ENCODE results near the gene SLC48A1.

The SLC48A1 gene

DNA sequence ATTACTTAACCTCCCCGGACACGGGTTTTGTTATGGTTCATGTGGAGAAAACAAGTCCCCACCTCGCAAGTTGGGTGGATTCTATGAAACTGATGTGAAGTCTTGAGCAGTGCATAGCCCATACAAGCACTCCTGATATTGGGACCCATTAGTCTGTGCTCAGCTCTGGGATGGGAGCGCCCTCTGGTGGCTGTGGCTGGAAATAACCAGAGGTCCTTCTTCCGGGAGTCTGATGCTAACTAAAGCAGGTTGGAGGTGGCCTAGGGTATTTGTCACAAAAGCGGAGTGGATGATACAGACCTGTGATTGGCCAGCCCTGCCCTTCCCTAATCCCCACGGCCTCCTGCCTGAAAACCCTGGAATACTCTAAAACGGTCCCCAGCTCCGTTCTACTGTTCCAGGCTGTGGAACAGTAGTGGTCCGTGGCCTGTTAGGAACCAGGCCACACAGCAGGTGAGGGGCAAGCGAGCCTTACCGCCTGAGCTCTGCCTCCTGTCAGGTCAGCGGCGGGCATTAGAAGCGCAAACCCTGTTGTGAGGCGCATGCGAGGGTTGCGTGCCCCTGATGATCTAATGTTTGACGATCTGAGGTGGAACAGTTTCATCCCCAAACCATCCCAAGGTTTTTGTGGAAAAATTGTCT, 6.4 kb downstream of the SLC48A1 start:
- DNase-seq, result peak; percentile 82

DNA sequence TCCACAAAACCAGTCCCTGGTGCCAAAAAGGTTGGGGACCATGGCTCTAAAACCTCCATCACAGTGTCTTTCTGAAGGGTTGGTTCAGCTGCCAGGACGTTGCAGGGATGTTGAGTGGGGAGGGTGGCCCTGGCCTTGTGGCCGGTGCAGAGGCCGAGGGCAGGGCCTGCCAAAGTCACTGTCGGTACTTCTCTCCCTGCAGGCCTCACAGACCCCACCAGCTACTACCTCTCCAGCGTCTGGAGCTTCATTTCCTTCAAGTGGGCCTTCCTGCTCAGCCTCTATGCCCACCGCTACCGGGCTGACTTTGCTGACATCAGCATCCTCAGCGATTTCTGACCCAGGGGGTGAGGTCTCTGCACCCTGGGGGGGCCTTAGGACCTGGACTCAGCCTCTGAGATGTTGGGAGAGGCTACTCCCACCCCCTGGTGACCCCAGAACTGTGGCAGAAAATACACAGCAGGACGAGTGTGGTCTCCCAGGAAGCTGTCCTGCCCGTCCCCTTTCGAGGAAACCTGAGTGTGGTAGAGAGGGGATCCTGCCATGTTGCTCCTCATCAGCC, 7.0 kb downstream of the SLC48A1 start:
- DNase-seq, result no peak

DNA sequence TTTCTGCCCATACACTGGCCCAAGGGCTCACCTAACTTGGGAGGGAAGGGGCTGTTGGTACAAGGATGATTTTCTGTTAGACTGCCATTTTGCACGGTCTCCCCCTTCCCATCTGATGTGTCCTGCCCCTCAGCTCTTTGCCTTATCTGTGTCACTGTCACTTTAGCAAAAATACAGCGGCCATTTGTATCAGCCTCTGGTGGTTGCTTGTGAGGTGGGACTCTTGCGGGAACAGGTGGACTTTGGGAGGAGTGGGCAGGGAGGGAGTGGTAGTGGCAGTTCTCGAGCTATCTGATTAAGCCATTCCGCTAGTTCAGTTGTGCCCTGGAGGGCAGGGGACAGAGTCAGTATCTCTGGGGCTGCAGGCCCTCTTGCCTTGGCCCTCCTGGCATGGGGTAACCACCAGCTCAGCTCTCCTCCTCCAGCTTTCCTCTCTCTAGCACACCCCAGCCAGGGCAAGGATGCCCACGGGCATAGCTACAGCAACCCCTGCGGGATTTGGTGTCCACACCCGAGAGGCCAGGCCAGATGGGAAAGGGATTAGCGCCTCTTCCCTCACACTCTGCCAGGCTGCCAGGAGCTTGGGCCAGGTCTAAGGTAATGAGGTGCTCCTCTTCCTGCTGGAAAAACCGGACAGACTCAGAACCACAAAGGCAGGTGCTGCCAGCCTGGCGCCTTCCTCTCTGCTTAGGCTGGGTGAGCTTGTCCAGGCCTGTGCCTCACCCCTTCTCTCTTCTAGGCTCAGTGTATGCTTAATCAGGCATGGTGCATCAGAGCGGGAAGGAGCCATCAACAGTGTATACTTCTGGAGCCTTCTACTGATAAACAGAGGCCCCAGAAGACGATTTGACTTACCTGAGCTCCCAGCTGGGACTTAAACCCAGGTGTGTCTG, 8.7 kb downstream of the SLC48A1 start:
- no peak for DNase-seq

DNA sequence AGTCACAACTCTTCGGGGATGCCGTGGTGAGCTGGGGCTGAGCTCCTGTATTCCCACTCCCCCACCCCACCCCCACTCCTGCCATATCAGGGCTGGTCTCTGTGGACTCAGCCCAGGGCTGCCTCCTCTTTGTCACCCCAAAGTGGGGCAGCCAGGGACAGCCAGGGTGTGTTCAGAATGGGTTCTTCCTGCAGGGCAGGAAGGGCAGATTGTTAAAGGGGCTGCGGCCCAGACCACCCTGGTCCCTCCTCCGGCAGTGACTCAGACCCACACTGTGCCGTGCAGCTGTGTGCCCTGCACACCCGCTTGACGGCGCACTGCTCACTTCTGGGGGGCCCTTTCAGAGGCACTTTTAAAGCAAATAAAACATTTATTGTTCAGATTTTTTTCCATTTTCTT, 9.3 kb downstream of the SLC48A1 start:
- no peak for DNase-seq

DNA sequence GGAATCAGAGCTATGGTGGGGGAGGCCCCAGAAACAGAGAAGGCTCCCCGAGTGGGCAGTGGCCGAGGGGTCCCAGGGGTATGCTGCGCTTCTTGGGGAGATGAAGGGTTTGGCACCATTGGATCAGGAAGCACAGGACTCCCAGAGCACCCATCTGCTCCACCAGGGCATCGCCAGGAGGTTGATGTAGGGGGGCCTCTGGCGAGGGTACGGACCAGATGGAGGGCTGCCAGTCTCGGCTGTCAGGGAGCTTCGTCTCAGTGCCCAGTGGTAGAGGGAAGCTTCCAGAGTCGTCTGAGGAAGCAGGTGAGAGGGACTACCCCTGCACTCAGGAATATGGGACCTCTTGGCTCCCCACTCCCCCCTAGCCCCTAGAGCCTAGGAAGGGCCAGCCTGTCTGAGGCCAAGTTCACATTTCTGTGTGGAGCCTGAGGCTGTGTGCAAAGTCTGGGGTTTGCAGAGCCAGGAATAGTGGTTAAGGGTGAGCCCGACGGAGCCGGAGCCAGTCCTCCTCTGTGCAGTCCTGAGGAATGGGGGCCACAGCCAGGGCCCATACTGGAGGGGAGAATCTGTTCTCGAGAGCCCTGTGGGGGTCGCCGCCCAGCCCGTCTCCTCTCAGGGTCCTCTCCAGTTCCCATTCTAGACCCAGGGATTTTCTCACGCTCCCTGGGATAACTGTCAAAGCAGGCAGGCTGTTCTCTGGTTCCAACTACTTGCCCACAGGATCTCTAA, 10.2 kb downstream of the SLC48A1 start:
- DNase-seq, result no peak

DNA sequence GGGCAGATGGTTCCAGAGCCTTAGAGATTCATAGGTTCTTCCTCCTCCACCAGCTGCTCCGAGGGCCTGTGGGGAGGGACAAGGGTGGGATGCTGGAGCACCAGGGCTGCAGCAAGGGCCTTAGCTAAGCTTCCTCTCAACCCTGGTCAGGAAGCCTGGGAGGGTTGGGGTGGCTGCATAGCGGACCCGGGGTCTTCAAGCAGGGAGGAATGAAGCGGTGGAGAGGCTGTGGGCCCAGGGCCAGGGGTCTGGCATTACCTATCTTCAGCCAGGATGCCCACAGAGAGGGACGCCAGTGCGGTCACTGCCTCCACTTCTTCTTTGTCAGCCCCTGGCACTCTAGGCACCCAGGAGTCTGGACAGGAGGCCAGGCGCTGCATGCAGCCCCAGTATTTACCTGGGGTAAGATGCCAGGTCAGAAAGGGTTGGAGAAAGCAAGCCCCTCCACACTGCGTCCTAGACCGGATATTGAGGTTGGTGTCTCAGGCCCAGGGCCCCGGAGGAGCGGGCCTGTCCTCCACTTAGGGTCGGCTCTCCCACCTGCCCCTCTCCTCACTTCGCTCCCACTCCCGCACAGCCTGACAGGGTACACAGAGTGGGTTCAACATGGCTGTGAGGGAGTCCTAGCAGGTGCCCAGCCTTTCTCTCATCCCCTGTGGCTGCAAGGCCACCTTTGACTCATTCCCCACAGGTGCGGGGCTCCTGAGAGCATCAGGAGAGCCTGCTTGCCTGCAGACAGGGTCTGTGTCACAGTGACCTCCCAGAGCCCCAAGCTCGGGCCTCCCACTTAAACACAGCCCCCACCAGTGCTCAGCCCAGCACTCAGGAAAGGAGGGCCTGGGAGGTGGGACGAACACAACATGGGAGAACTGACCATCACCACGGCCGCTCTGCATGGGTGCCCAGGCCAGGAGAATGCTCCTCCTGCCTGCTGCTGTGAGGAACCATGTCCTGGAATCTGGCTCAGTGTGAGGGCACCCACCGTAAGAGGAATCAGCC, 11.1 kb downstream of the SLC48A1 start:
- DNase-seq, result no peak

DNA sequence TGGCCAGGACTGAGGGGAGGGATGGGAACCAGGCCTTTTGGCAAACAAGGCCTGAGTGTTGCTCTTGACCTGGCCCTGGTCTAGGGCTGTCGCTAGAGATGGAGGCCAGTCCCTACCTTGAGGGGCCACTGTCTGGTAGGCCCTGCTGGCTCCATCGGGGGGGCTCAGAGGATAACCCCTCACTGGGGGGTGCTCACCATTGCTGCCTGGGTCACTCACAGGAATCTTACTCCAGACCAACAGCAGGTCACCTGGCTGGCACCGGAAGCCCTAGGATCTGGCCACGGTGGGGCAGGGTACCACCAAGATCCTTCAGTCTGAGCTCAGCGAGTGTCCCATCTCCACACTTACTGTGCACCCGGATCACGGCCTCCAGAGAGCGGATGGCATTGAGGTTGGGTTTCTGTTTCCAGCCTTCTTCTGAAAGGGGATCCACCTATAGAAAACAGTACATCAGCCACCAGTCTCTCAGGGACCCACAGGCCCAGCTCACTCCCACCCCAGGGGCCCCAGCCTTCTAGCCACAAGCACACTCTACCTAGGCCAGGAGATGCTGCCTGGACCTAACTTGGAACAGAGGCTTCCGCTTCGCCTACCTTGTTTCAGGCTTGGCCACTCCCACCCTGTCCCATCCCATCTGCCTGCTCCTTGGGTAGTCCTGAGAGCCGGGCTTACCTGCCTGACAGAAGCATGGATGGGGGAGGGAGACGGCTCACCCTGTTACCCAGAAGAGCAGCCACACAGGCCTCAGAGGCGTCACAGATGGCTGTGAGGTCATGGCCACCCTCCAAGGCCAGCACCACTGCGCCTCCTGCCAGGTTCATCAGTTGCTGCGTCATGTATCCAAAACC, 12.2 kb downstream of the SLC48A1 start:
- DNase-seq, result peak; percentile 15

DNA sequence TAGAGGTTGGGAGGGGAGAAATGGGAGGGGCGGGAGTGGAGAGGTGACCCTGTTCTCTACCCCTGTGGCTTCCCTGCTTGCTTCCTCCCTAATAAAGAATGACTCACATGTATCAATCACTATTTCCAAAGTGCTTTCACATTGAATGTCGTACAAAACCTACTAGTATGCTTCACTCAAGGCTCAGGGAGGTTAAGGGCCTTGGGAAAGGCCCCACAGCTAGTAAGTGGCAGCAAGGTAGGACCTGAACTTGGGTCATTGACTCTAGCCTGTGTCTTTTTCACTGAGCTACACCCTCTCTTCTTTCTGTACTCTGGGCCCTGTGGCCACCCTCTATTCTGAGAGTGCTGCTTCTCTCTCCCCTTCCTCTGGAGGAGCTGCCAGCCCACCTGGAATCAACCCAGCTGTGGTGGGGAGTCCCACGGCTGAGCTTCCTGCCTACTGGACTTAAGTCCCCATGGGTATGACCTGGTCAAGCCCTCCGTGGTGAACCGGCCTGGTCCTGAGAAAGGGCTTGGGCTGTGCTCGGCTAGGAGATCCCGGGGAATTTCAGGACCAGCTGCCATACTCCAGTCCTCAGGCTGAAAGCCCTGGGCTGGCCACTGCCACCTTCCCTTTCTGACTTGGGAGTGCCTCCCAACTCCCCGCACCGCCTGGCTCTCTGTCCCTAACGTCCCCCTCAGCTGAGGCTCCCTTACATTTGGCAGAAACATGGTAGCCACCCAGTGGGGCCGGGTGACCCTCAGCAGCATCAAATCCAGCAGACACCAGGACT, 13.0 kb downstream of the SLC48A1 start:
- DNase-seq, result no peak

DNA sequence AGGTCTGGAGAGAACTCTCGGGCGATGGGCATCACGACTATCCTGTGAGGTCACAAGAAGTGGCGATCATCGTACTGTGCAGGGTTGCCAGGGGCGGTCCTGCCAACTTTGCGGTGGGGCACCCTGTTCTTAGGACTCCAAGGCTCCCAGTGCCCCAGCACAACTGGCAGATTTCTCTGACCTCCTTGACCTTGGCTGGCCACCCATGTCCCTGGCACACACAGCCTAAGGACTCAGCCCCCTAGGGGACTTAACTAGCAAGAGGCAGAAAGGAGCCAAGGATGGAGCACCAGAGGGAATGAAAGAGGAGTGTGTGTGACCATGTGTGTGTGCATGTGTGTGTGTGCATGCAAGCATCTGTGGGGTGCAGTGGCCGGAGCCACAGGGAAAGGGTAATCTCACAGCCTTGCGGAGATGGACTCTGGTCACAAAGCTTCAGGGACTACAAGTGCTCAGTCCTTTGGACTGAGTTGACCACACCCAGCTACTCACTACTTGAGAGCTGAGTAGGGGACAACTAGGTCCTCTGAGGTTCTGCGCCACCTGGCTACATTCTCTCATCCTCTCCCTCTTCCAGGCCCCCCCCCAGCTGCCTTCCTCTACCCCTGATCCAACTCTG, 13.7 kb downstream of the SLC48A1 start:
- DNase-seq, result no peak

DNA sequence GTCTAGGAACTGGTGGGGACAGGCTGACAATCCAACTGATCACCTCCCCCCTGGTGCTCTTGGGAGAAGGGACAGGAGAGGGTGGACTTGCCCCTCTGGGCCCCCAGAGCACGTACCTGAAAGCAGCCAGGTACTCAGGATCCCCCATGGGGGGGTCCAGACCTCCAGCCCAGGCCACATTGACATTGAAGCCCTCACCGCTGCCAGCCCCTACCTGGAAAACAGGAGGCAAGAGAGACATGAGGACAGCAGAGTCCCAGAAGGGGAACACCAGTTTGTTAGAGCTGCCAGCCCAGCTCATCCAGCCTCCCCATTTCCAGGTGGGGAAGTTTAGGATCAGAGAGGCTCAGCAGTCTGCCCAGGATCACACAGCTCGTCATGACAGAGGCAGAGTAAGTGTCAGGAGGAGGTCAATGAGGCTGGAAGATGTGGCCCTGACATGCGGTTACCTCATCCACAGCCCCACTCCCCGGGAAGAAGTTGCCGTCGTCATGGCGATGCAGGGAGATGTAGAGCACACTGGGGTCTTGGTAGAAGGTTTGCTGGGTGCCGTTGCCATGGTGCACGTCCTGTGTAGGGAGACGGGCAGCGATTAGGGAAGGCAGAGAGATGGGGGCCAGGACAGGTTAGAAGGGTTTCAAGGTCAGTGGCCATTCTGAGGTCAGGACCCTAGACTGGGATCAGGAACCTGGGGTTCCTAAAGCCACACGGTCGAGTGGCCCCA, 14.7 kb downstream of the SLC48A1 start:
- no peak for DNase-seq

DNA sequence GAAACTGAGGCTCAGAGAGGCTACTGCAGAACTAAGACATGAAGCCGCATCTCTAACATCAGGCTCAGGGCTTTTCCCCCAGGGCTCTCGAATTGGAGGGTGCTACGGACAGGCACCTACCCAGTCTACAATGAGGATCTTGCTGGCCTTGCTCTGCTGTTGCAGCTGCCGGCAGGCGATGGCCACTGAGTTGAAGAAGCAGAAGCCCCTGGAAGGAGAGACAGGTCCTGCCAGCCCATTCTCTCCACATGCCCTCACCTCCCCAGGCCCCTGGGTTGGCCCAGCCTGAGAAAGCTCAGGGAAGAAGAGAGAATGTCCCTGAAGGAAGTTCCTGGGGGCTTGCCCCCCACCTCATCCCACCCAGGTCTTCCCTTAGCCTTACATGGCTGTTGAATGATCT, 16.1 kb downstream of the SLC48A1 start:
- DNase-seq, result no peak

DNA sequence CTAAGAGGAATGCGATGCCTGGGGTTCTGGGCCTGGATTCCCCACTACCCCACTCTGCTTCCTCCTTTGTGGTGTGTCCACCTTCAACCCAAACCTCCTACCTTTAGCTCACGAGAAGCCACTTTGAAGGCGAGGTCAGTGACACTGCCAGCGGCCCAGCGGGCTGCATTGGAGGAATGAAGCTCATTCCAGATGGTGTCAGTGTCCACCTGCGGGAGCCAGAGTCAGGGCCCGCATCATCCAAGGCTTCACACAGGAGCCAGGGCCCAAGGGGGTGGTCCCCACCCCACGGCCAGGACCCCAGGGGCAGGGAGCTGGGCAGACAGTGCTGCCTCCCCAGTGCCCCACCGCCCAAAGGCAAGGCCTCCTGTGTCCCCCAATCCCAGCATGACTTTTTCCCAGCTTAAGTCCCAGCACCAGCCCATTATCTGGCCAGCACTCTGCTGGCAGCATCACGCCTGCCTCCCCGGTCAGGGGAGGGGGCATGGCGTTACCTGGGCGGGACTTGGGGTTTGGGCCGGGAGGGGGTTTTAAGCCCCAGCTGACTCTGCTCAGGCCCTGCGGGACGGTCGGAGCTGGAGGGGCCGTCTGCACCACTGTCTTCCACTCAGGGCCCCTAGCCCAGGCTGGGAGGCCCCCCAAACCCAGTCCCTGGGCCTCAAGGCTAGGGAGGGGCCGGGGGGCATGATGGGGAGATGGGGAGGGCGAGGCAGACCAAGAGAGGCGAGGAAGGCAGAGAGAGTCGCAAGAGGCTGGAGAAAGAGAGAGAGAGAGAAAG, 16.9 kb downstream of the SLC48A1 start:
- DNase-seq, result no peak

DNA sequence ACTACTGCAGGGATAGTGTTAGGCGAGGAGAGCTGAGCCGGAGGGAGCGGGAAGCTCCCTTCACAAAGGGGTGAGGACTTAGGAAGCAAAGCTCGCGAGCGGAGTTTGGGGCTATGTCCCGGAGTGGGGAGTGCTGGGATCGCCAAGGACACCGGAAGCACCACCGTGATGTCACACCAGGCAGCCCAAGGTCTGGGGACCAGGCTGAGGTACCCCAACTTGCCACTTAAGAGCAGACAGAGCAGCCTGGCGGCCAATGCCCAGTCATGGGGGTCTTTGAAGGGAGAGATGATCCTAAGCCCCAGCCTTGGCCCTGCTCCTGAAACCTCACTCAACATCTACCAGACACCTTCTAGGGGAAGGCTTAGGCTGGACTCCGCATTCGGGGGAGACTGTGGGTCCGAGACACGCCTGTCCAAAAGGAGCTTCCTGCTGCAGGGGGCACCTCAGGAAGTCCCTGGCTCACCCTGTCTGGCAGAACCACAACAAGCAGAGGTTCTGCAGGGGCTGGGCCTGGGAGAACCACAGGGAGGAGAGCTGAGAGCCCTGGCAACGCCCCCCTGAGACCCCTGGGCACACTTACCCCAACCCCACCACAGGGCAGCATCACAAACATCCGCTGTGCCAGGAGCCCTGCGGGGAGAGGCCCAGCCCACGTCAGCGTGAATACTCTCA, 17.8 kb downstream of the SLC48A1 start:
- no peak for DNase-seq

DNA sequence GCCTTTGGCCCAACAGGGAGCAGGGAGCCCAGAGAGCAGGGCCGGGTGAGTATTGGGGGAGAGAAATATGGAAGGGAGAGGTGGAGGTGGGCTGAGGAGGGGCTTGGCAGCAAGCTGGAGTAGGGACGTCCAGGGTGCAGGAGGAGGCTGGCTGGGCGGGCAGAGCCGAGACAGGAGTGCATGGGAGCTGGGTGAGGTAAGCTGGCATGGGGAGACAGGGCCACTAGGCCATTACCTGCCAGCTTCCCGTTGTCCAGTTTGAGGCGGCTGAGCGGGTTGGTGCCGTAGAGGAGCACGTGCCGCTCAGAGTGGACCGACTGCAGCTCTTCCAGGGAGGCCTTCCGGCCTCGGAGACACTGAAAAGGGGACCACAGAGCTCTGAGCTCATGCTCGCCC, 18.3 kb downstream of the SLC48A1 start:
- DNase-seq, result no peak

DNA sequence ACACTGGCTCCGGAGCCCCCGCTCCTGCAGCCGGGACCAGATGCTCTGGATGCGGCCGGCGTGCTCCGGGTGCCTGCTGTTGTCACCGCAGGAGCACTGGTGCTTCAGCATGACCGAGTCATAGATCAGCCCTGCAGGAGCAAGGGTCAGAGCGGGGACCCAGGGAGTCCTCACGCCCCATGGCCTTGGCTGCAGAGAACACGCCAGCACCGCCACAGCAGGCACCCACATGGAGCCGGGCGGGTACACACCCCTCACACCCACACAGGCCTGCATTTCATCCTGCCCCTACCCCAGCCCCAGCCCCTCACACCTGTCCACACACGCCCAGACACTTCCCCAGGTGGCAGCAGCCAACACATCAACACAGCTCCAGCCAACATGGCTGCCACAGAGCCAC, 18.8 kb downstream of the SLC48A1 start:
- DNase-seq, result no peak

DNA sequence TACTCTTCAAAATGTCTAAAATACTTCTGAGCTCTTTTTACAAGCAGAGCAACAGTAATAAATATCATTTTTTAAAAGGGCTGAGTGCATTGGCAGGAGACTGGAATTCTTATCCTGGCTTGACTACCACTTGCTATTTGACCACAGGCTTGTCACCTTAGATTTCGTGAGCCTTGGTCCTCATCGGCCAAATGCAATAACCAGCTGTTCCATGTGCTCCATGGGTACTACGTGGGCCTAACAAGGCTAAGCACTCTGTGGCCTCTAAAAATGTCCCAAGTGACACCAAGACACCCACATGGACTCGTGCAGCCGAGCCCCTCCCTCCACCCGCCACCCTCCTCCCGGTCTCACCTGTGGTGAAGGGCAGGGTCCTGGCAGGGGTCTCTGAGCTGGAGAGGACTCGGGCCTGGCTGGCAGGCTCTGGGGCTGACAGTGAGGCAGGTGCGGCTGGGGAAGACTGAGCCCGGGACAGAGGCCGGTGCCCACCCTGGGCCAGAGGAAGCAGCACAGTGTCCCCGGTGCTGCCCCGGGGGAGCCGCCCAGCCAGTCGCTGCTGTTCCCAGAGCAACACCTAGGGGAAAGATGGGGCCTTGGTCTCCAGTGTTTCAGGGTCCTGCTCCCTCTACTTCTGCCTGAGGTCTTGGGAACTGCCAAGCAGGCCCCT, 20.1 kb downstream of the SLC48A1 start:
- DNase-seq, result no peak

DNA sequence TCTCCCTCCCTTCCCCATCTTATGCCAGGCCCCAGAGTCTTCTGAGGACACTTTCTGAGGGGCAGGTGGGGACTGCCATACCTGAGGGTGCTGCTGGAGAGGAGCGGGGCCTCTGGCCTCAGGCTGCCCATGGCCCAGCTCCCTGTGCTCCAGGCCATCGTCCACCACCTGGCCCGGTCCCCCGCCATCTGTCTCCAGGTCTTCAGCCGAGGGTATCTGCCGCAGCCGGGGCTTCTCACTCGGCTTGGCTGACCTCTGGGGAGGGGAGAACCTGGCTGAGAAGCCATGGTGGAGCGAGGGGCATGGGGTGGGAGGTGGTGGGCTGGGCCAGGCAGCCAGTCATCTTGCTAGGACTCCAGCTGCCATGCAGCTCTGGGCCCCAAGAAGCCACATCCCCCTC, 21.6 kb downstream of the SLC48A1 start:
- no peak for DNase-seq

Data from NCI-H69 (cell line).